Measurements from ENCODE around the gene TOMT.
A peak's percentile ranks its signal among the peaks of the same experiment; 100 is the strongest.

TOMT gene

DNA sequence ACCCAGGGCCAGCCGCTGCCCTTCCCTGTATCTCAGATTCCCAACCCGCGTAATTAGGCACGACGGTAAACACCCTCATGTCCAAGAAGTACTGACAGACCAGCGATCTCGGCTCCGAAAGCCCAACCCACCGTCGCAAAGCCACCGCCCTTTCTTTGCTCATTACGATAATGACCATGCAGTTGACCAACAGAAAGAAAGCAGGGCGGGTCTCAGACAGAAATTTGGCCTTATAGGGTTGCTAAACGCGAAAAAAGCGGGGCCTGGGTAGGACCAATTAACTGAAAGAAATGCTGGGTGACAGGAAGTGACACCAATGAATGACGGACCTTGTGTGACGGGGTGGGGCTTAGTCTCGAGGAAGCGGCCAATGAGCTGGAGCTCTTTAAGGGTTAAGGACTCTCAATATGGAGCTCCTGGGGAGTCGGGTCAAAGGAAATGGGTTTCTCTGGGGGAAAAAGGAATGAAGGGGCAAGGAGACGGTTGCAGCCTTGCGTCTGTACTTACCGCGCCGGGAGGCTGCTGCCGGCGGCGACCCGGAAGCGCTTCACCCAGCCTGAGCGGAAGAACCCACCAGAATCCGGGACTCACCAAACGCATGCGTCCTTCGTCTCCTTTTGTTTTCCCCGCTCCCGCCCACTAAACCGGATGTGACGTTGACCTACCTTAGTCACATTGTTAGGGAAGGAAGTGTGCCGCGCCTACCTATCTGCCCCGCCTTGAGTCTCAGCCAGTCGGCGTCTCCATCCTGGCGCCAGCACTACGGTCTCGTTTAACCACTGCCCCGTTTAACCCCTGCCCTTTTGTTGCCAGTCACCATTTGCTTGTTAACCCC lies 6.6 kb downstream of the TOMT start, which contains the start of gene ANAPC15:
Gene ANAPC15, minus strand, starts transcription at position 553 of the 835 bp plus-strand sequence. CDS start 1,419 bp downstream, outside the sequence.
- H3K4me3 ChIP-seq (ENCODE audit: low read depth in 1 of 2, low read length in 1 of 2), result peak within 1 kb of the TSS; percentile 67 to 78
- H3K27me3 ChIP-seq, result no peaks in the 10 kb centered on the region
- no peaks in the 10 kb centered on the region for H3K36me3 ChIP-seq
- TF ChIP-seq CTCF (IDR thresholded peaks at IDR 0.05), result peak; percentile 29
- H3K27ac ChIP-seq, result peak within 1 kb of the TSS; percentile 98
- no peaks in the 10 kb centered on the region for H3K9me3 ChIP-seq
- H3K4me1 ChIP-seq (ENCODE audit: control insufficient read depth in 1 of 2, insufficient read depth in 1 of 2, low read depth in 1 of 2, low read length in 1 of 2), result peaks cover 58 to 59% of the 10 kb centered on the region in 2 experiments

GRCh38 chr11:72112978-72113808 lies 7.5 kb downstream of the TOMT start:
- no peaks in the 10 kb centered on the region for H3K27me3 ChIP-seq
- no peaks in the 10 kb centered on the region for H3K36me3 ChIP-seq
- H3K9me3 ChIP-seq, result no peaks in the 10 kb centered on the region
- H3K4me1 ChIP-seq (ENCODE audit: control insufficient read depth in 1 of 2, insufficient read depth in 1 of 2, low read depth in 1 of 2, low read length in 1 of 2), result peaks cover 66 to 68% of the 10 kb centered on the region in 2 experiments
- TF ChIP-seq CTCF (IDR thresholded peaks at IDR 0.05), result no peak
- peak overlapping the region; percentile 98 for H3K27ac ChIP-seq
- peak overlapping the region; percentile 67 to 78 for H3K4me3 ChIP-seq (ENCODE audit: low read depth in 1 of 2, low read length in 1 of 2)

DNA sequence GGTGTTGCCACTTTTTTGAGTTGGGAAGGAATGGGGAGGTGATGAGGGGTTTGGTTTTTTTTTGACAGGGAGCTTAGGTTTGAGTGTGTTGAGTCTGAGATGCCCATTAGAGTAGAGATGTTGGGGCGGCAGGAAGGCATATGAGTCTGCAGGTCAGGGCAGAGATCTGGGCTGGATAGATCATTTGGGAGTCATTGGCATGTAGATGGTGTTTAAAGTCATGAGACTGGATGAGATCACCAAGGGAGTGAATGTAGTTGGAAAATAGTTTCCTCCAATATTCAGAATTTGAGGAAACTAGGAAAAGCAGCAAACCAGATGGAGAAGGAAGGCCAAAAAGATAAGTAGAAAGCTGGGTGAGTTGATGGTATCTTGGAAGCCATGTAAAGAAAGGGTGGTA lies 8.8 kb downstream of the TOMT start:
- H3K9me3 ChIP-seq, result no peaks in the 10 kb centered on the region
- peaks cover 80 to 81% of the 10 kb centered on the region in 2 experiments for H3K4me1 ChIP-seq (ENCODE audit: control insufficient read depth in 1 of 2, insufficient read depth in 1 of 2, low read depth in 1 of 2, low read length in 1 of 2)
- H3K27ac ChIP-seq, result peak overlapping the region; percentile 98
- no peak for TF ChIP-seq CTCF (IDR thresholded peaks at IDR 0.05)
- H3K27me3 ChIP-seq, result no peaks in the 10 kb centered on the region
- H3K36me3 ChIP-seq, result no peaks in the 10 kb centered on the region
- no peak overlapping the region for H3K4me3 ChIP-seq (ENCODE audit: low read depth in 1 of 2, low read length in 1 of 2)

GRCh38 chr11:72116019-72116755 lies 10.5 kb downstream of the TOMT start:
- Histone ChIP-seq H3K27me3 (no peaks in the 10 kb centered on the region), H3K4me3 (ENCODE audit: low read depth in 1 of 2, low read length in 1 of 2) (no peak overlapping the region), H3K27ac (peak overlapping the region; percentile 98), H3K36me3 (no peaks in the 10 kb centered on the region), H3K9me3 (no peaks in the 10 kb centered on the region), H3K4me1 (ENCODE audit: control insufficient read depth in 1 of 2, insufficient read depth in 1 of 2, low read depth in 1 of 2, low read length in 1 of 2) (peaks cover 84 to 91% of the 10 kb centered on the region in 2 experiments)
- no peak for TF ChIP-seq CTCF (IDR thresholded peaks at IDR 0.05)

- peak overlapping the region; percentile 25 to 36 for H3K4me3 ChIP-seq (ENCODE audit: low read depth in 1 of 2, low read length in 1 of 2)
- peaks cover 78 to 81% of the 10 kb centered on the region in 2 experiments for H3K4me1 ChIP-seq (ENCODE audit: control insufficient read depth in 1 of 2, insufficient read depth in 1 of 2, low read depth in 1 of 2, low read length in 1 of 2)
- H3K9me3 ChIP-seq, result no peaks in the 10 kb centered on the region
- no peaks in the 10 kb centered on the region for H3K27me3 ChIP-seq
- TF ChIP-seq CTCF (IDR thresholded peaks at IDR 0.05), result no peak
- H3K27ac ChIP-seq, result peak overlapping the region; percentile 98
- H3K36me3 ChIP-seq, result no peaks in the 10 kb centered on the region
Observed at GRCh38 chr11:72119198-72119597, 13.5 kb downstream of the TOMT start.

All from neutrophil (primary cell).